Measurements from ENCODE around the gene TMEM39A. TPM values are rescaled to one million over a fixed set of nuclear protein-coding genes. Genes with fewer than 3 reads are reported as not detected.

The TMEM39A gene
- total and polyA plus RNA-seq, 2 donors (not counting 1 experiment from before 2014, with no cell fraction given), result 48.0 to 59.0 TPM

DNA sequence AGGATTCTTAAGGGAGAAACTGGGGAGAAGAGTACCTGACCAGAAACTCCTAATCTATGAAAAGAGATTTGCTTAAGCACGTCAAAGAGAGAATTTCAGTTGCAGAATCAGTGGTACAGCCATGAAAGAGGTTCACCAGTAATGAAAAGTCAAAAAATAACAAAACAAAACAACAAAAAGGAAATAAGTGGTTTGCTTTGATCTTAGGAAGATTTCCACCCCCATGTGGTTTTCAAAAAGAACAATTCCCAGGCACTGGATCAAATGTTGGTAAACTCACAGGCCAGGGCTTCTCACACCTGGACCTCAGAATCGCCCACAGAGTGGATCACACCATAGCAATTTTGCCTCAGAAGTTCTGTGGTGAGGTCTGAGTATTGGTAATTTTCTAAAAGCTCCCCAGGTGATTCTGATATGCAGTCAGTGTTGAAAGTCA, 67.5 kb downstream of the TMEM39A start:
- Histone ChIP-seq H3K36me3 (ENCODE audit: control insufficient read depth, insufficient read depth, low read length) (peaks cover 2% of the 10 kb centered on the region), H2AFZ (ENCODE audit: low read length) (no peak overlapping the region)
- no peak for DNase-seq (ENCODE audit: low read depth in 2 of 2)

DNA sequence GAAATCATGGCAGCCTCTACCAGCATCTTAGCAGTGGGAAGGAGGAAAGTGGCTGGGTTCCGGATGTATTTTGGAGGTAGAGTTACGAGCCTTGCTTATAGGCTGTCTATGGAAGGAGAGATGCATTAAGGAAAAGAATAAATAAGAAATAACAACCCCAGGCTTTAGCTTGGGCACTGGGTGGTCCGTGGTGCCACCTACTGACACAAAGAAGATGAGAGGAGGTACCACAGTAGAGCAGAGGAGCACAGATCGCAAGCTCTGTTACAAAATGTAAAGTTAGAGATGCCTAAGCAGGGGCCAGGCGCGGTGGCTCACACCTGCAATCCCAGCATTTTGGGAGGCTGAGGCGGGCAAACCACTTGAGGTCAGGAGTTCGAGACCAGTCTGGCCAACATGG, 74.8 kb downstream of the TMEM39A start:
- no peak overlapping the region for H2AFZ ChIP-seq (ENCODE audit: low read length)
- no peaks in the 10 kb centered on the region for H3K4me1 ChIP-seq (ENCODE audit: control insufficient read depth, extremely low read depth, insufficient read depth, low read length)
- no peak overlapping the region for H3K9ac ChIP-seq (ENCODE audit: insufficient read depth, low read length)
- no peaks in the 10 kb centered on the region for H3K79me2 ChIP-seq (ENCODE audit: control insufficient read depth, insufficient read depth, low read length)
- DNase-seq (ENCODE audit: low read depth in 2 of 2), result peak in 1 of 2 donors; percentile 8
- H3K4me2 ChIP-seq (ENCODE audit: extremely low read depth, insufficient read depth, low read length), result no peak overlapping the region
- TF ChIP-seq, protein P1, sequence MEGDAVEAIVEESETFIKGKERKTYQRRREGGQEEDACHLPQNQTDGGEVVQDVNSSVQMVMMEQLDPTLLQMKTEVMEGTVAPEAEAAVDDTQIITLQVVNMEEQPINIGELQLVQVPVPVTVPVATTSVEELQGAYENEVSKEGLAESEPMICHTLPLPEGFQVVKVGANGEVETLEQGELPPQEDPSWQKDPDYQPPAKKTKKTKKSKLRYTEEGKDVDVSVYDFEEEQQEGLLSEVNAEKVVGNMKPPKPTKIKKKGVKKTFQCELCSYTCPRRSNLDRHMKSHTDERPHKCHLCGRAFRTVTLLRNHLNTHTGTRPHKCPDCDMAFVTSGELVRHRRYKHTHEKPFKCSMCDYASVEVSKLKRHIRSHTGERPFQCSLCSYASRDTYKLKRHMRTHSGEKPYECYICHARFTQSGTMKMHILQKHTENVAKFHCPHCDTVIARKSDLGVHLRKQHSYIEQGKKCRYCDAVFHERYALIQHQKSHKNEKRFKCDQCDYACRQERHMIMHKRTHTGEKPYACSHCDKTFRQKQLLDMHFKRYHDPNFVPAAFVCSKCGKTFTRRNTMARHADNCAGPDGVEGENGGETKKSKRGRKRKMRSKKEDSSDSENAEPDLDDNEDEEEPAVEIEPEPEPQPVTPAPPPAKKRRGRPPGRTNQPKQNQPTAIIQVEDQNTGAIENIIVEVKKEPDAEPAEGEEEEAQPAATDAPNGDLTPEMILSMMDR (conservative IDR thresholded peaks at IDR 0.05 in 1 of 2, IDR thresholded peaks at IDR 0.05 in 1 of 2; ENCODE audit: low read depth in 1 of 2, low read length in 2 of 2), result peak in 1 of 2 donors; percentile 18
- TF ChIP-seq EZH2 (IDR thresholded peaks at IDR 0.05; ENCODE audit: low read length, missing control alignments), result no peak
- no peak overlapping the region for H3K27ac ChIP-seq (ENCODE audit: insufficient read depth, low read length)
- no peaks in the 10 kb centered on the region for H3K27me3 ChIP-seq (ENCODE audit: control insufficient read depth, insufficient read depth, low read length)
- H3K4me3 ChIP-seq (replicated peaks in 1 of 4; ENCODE audit: control extremely low read depth in 1 of 4, insufficient read depth in 1 of 4, low read depth in 3 of 4, low read length in 4 of 4), result no peak overlapping the region
- H4K20me1 ChIP-seq (ENCODE audit: control insufficient read depth, extremely low read depth, insufficient read depth, low read length), result no peaks in the 10 kb centered on the region
- no peaks in the 10 kb centered on the region for H3K36me3 ChIP-seq (ENCODE audit: control insufficient read depth, insufficient read depth, low read length)
- no peaks in the 10 kb centered on the region for H3K9me3 ChIP-seq (ENCODE audit: control insufficient read depth, insufficient read depth, low read depth, low read length)

More for the DNA sequence above, 67.5 kb downstream of the TMEM39A start:
- H3K27me3 ChIP-seq (ENCODE audit: control insufficient read depth, insufficient read depth, low read length), result no peaks in the 10 kb centered on the region
- no peak overlapping the region for H3K4me3 ChIP-seq (replicated peaks in 1 of 4; ENCODE audit: control extremely low read depth in 1 of 4, insufficient read depth in 1 of 4, low read depth in 3 of 4, low read length in 4 of 4)
- no peak for TF ChIP-seq EZH2 (IDR thresholded peaks at IDR 0.05; ENCODE audit: low read length, missing control alignments)
- TF ChIP-seq, protein P1 (conservative IDR thresholded peaks at IDR 0.05 in 1 of 2, IDR thresholded peaks at IDR 0.05 in 1 of 2; ENCODE audit: low read depth in 1 of 2, low read length in 2 of 2), result no peak
- no peak overlapping the region for H3K4me2 ChIP-seq (ENCODE audit: extremely low read depth, insufficient read depth, low read length)
- no peaks in the 10 kb centered on the region for H3K79me2 ChIP-seq (ENCODE audit: control insufficient read depth, insufficient read depth, low read length)
- no peak overlapping the region for H3K9ac ChIP-seq (ENCODE audit: insufficient read depth, low read length)
- H3K4me1 ChIP-seq (ENCODE audit: control insufficient read depth, extremely low read depth, insufficient read depth, low read length), result no peaks in the 10 kb centered on the region
- H4K20me1 ChIP-seq (ENCODE audit: control insufficient read depth, extremely low read depth, insufficient read depth, low read length), result no peaks in the 10 kb centered on the region
- H3K27ac ChIP-seq (ENCODE audit: insufficient read depth, low read length), result no peak overlapping the region
- no peaks in the 10 kb centered on the region for H3K9me3 ChIP-seq (ENCODE audit: control insufficient read depth, insufficient read depth, low read depth, low read length)

DNA sequence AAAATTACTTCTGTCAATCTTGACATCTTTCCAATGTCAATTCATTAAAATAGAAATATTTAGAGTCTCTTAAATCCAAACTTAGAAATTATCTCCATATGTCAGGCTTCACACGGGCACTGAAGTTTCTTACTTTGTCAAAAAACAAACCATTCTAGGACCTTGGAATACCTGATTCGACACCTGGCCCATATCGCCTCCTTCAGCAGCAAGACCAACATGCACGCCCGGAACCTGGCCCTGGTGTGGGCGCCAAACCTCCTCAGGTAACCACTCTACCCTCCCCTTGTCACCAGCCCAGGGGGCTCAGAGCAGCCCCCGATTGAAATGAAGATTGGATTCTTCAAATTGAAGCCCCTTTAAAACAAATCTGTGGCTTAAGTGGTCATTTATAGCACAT, 81.3 kb downstream of the TMEM39A start:
- Histone ChIP-seq H3K36me3 (ENCODE audit: control insufficient read depth, insufficient read depth, low read length) (no peaks in the 10 kb centered on the region), H4K20me1 (ENCODE audit: control insufficient read depth, extremely low read depth, insufficient read depth, low read length) (no peaks in the 10 kb centered on the region)

More for the DNA sequence above, 81.3 kb downstream of the TMEM39A start:
- no peaks in the 10 kb centered on the region for H3K79me2 ChIP-seq (ENCODE audit: control insufficient read depth, insufficient read depth, low read length)
- H3K9me3 ChIP-seq (ENCODE audit: control insufficient read depth, insufficient read depth, low read depth, low read length), result no peaks in the 10 kb centered on the region
- no peak overlapping the region for H3K4me3 ChIP-seq (replicated peaks in 1 of 4; ENCODE audit: control extremely low read depth in 1 of 4, insufficient read depth in 1 of 4, low read depth in 3 of 4, low read length in 4 of 4)
- H3K27me3 ChIP-seq (ENCODE audit: control insufficient read depth, insufficient read depth, low read length), result no peaks in the 10 kb centered on the region
- H3K27ac ChIP-seq (ENCODE audit: insufficient read depth, low read length), result no peak overlapping the region
- no peak for DNase-seq (ENCODE audit: low read depth in 2 of 2)
- no peak overlapping the region for H3K4me2 ChIP-seq (ENCODE audit: extremely low read depth, insufficient read depth, low read length)
- TF ChIP-seq, protein P1 (conservative IDR thresholded peaks at IDR 0.05 in 1 of 2, IDR thresholded peaks at IDR 0.05 in 1 of 2; ENCODE audit: low read depth in 1 of 2, low read length in 2 of 2), result no peak
- no peak for TF ChIP-seq EZH2 (IDR thresholded peaks at IDR 0.05; ENCODE audit: low read length, missing control alignments)
- H3K4me1 ChIP-seq (ENCODE audit: control insufficient read depth, extremely low read depth, insufficient read depth, low read length), result no peaks in the 10 kb centered on the region
- no peak overlapping the region for H3K9ac ChIP-seq (ENCODE audit: insufficient read depth, low read length)
- H2AFZ ChIP-seq (ENCODE audit: low read length), result no peak overlapping the region
